ENCODE measurements around the gene RNF145. TPM values are rescaled to one million over a fixed set of nuclear protein-coding genes. Genes with fewer than 3 reads are reported as not detected.

The RNF145 gene
- total RNA-seq, 1 donor from 2014 or later, result 71.0 TPM

DNA sequence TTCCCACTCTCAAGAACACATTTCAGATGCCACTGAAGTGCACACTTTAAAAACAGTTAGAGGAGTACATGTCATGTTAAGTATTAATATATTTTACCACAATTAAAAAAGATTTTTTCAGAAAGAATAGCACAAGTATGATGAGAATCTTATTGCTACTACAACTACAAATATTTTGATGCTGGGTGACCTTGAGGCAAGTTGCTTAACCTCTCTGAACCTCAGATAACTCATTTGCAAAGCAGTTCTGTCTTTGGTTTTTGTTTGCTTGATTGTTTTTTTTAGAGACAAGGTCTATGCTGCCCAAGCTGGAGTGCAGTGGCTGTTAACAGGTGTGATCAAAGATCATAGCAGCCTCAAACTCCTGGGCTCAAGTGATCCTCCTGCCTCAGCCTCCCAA, 95.9 kb downstream of the RNF145 start:
- peaks cover 3% of the 10 kb centered on the region for H3K9me3 Mint-ChIP-seq (ENCODE audit: unreplicated experiment)
- no peak overlapping the region for H3K27ac Mint-ChIP-seq (ENCODE audit: unreplicated experiment)
- H3K4me3 Mint-ChIP-seq (ENCODE audit: unreplicated experiment), result no peak overlapping the region
- peaks cover 3% of the 10 kb centered on the region for H3K36me3 Mint-ChIP-seq (ENCODE audit: unreplicated experiment)
- H3K4me1 Mint-ChIP-seq (ENCODE audit: low read depth, unreplicated experiment), result peaks cover 12% of the 10 kb centered on the region
- TF ChIP-seq, protein P1, sequence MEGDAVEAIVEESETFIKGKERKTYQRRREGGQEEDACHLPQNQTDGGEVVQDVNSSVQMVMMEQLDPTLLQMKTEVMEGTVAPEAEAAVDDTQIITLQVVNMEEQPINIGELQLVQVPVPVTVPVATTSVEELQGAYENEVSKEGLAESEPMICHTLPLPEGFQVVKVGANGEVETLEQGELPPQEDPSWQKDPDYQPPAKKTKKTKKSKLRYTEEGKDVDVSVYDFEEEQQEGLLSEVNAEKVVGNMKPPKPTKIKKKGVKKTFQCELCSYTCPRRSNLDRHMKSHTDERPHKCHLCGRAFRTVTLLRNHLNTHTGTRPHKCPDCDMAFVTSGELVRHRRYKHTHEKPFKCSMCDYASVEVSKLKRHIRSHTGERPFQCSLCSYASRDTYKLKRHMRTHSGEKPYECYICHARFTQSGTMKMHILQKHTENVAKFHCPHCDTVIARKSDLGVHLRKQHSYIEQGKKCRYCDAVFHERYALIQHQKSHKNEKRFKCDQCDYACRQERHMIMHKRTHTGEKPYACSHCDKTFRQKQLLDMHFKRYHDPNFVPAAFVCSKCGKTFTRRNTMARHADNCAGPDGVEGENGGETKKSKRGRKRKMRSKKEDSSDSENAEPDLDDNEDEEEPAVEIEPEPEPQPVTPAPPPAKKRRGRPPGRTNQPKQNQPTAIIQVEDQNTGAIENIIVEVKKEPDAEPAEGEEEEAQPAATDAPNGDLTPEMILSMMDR (IDR thresholded peaks at IDR 0.05; ENCODE audit: partially characterized antibody, unreplicated experiment), result no peak
- peaks cover 3% of the 10 kb centered on the region for H3K27me3 Mint-ChIP-seq (ENCODE audit: unreplicated experiment)
- DNase-seq, result no peak

DNA sequence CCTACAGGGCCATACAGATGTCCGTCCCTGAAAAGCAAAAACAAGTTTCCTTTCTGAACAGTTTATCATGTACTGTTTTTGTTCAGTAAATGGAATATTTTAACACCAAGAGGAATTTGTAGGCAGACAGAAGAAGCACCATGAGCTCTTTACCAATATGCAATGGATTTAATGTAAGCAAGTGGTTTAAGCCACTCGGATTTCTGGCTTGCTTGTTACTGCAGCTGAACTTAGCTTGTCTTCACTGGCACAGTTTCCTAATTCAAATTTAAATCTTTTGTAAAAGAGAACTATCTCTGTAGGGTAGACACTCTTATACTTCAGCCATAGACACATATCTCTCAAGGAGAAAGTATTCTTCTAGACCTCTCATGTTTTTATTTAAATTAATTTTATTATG, 96.9 kb downstream of the RNF145 start:
- peaks cover 3% of the 10 kb centered on the region for H3K27me3 Mint-ChIP-seq (ENCODE audit: unreplicated experiment)
- peaks cover 12% of the 10 kb centered on the region for H3K4me1 Mint-ChIP-seq (ENCODE audit: low read depth, unreplicated experiment)
- no peak overlapping the region for H3K4me3 Mint-ChIP-seq (ENCODE audit: unreplicated experiment)
- H3K36me3 Mint-ChIP-seq (ENCODE audit: unreplicated experiment), result no peaks in the 10 kb centered on the region
- no peaks in the 10 kb centered on the region for H3K9me3 Mint-ChIP-seq (ENCODE audit: unreplicated experiment)
- TF ChIP-seq, protein P1 (IDR thresholded peaks at IDR 0.05; ENCODE audit: partially characterized antibody, unreplicated experiment), result no peak
- no peak overlapping the region for H3K27ac Mint-ChIP-seq (ENCODE audit: unreplicated experiment)
- no peak for DNase-seq

Other genes with a start within 250 kb of the RNF145 start
- 412 TPM for gene EBF1, start 109.6 kb downstream of the RNF145 start, total RNA-seq (ENCODE audit: unreplicated experiment)
- 24.3 TPM for gene UBLCP1, start 53.7 kb upstream of the RNF145 start, total RNA-seq (ENCODE audit: unreplicated experiment)
- gene IL12B, start 120.9 kb upstream of the RNF145 start, total RNA-seq (ENCODE audit: unreplicated experiment), result not detected